SU-DHL-6 (cell line): ENCODE measurements around the gene VPS4B.
A peak's percentile ranks its signal among the peaks of the same experiment; 100 is the strongest.

ENCODE experiments used
- H2AFZ ChIP-seq: fragments of 200-600 bp; sonication (generic); 2 replicates; pipeline ENCODE4 v1.6.1; 2014; ENCODE audit warnings: low read depth, mild to moderate bottlenecking, moderate library complexity, mixed read lengths, antibody characterized with exemption, low read length; ENCODE audit not compliant: severe bottlenecking
- H3F3A ChIP-seq: fragments of 200-600 bp; shearing (Covaris generic); 2 replicates; pipeline ENCODE4 v1.6.0; 2016; ENCODE audit warnings: antibody characterized with exemption, mild to moderate bottlenecking; ENCODE audit not compliant: insufficient read depth
- H3K27ac ChIP-seq: fragments of 200-600 bp; sonication (generic); 2 replicates; pipeline ENCODE4 v1.5.1; 2016; ENCODE audit warnings: low read depth, mild to moderate bottlenecking, low read length, moderate library complexity, mixed read lengths
- H3K27me3 ChIP-seq: fragments of 200-600 bp; sonication (generic), shearing (Covaris generic); 2 replicates; pipeline ENCODE4 v1.6.0; 2014; ENCODE audit warnings: mild to moderate bottlenecking, low read length
- H3K36me3 ChIP-seq: fragments of 200-600 bp; sonication (generic); 2 replicates; pipeline ENCODE4 v1.6.1; 2014; ENCODE audit warnings: mild to moderate bottlenecking, low read length, mixed read lengths
- H3K4me2 ChIP-seq: fragments of 300-600, 200-600 bp; shearing (Covaris generic), sonication (generic); 2 replicates; pipeline ENCODE4 v1.6.0; 2014; ENCODE audit warnings: low read length, low read depth, mild to moderate bottlenecking; ENCODE audit not compliant: poor library complexity, severe bottlenecking
- H3K4me3 ChIP-seq: fragments of 200-600 bp; sonication (generic); 2 replicates; pipeline ENCODE4 v1.5.1; 2014; ENCODE audit warnings: antibody characterized with exemption, low read length, mild to moderate bottlenecking, mixed read lengths; ENCODE audit not compliant: insufficient read depth, poor library complexity, severe bottlenecking
- H3K79me2 ChIP-seq: fragments of 200-600 bp; sonication (generic); 2 replicates; pipeline ENCODE4 v1.6.1; 2014; ENCODE audit warnings: mild to moderate bottlenecking, low read length, moderate library complexity; ENCODE audit not compliant: insufficient read depth
- H3K9ac ChIP-seq: fragments of 200-600 bp; sonication (generic); 2 replicates; pipeline ENCODE4 v1.7.0; 2014; ENCODE audit warnings: mild to moderate bottlenecking, low read length
- H3K9me2 ChIP-seq: fragments of 200-600 bp; sonication (generic); replicated peaks from 2 replicates; pipeline ENCODE4 v1.6.1; 2014; ENCODE audit warnings: low read length; ENCODE audit not compliant: insufficient read depth
- H3K9me3 ChIP-seq: fragments of 200-600 bp; sonication (generic); 2 replicates; pipeline ENCODE4 v1.6.1; 2014; ENCODE audit warnings: low read length, mixed read lengths; ENCODE audit not compliant: insufficient read depth
- H4K20me1 ChIP-seq: fragments of 200-600 bp; sonication (generic); 2 replicates; pipeline ENCODE4 v1.6.1; 2014; ENCODE audit warnings: low read depth, mild to moderate bottlenecking, antibody characterized with exemption, low read length, moderate library complexity, mixed read lengths
- EZH2phosphoT487 ChIP-seq: fragments of 200-600 bp; sonication (generic), shearing (Covaris generic); conservative IDR thresholded peaks from 2 replicates; pipeline ENCODE4 v1.6.1; 2018; ENCODE audit warnings: mild to moderate bottlenecking, antibody characterized with exemption, low read length, moderate library complexity, mixed read lengths
- TF ChIP-seq, protein P1 (sequence below): fragments of 200-600 bp; sonication (generic); IDR thresholded peaks from one replicate; pipeline ENCODE4 v1.5.1; 2017; ENCODE audit warnings: antibody characterized with exemption, mild to moderate bottlenecking, low read length, moderate library complexity; ENCODE audit not compliant: insufficient read depth, poor library complexity, severe bottlenecking

VPS4B gene

GRCh38 chr18:63422087-63422863, at the start of gene VPS4B:
Gene VPS4B (minus strand): TSS chr18:63422476. CDS start chr18:63422259, 217 bp downstream.
- Histone ChIP-seq H3K27me3 (no peaks in the 10 kb centered on the region), H3K9me3 (no peaks in the 10 kb centered on the region), H3K79me2 (peaks cover 49% of the 10 kb centered on the region), H3F3A (no peaks in the 10 kb centered on the region; the same call in 1 of the 2 replicates), H3K9me2 (no peaks in the 10 kb centered on the region), H3K4me2 (peak within 1 kb of the TSS; percentile 91), H3K27ac (peak within 1 kb of the TSS; percentile 62), H3K9ac (peak within 1 kb of the TSS; percentile 89), H2AFZ (peak within 1 kb of the TSS; percentile 92), H3K36me3 (no peaks in the 10 kb centered on the region), H4K20me1 (peaks cover 4% of the 10 kb centered on the region; the same call in 1 of the 2 replicates), H3K4me3 (peak within 1 kb of the TSS; percentile 94)
- TF ChIP-seq, protein P1, sequence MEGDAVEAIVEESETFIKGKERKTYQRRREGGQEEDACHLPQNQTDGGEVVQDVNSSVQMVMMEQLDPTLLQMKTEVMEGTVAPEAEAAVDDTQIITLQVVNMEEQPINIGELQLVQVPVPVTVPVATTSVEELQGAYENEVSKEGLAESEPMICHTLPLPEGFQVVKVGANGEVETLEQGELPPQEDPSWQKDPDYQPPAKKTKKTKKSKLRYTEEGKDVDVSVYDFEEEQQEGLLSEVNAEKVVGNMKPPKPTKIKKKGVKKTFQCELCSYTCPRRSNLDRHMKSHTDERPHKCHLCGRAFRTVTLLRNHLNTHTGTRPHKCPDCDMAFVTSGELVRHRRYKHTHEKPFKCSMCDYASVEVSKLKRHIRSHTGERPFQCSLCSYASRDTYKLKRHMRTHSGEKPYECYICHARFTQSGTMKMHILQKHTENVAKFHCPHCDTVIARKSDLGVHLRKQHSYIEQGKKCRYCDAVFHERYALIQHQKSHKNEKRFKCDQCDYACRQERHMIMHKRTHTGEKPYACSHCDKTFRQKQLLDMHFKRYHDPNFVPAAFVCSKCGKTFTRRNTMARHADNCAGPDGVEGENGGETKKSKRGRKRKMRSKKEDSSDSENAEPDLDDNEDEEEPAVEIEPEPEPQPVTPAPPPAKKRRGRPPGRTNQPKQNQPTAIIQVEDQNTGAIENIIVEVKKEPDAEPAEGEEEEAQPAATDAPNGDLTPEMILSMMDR, result no peak
- no peak for TF ChIP-seq EZH2phosphoT487

DNA sequence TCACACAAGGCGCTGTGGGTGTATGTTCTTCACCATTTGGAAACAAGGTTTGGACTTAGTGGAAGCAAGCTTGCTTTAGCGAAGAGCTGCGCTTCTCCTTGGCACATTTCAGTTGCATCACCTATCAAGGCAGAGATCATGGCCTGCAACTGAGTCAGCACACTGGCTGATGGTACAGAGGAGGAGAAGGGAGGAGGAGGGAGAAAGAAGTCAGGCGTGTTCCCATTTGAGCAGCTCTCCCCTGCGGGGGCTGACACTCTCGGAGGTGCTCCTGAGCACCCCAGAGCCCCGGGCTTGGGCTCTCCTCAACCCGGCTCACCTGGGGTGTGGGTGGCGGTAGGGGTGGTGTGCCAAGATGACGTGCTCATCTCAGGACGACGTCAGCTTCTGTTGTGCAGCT, 48.5 kb upstream of the VPS4B start:
- no peak for TF ChIP-seq EZH2phosphoT487
- TF ChIP-seq, protein P1, result no peak
- Histone ChIP-seq H2AFZ (no peak overlapping the region), H3K27ac (no peak overlapping the region), H3K27me3 (no peaks in the 10 kb centered on the region), H3K4me3 (no peak overlapping the region), H3K36me3 (no peaks in the 10 kb centered on the region), H3K9ac (no peak overlapping the region), H3K9me2 (no peaks in the 10 kb centered on the region), H3K79me2 (no peaks in the 10 kb centered on the region), H3K9me3 (no peaks in the 10 kb centered on the region), H4K20me1 (no peaks in the 10 kb centered on the region), H3F3A (no peaks in the 10 kb centered on the region), H3K4me2 (no peak overlapping the region)

DNA sequence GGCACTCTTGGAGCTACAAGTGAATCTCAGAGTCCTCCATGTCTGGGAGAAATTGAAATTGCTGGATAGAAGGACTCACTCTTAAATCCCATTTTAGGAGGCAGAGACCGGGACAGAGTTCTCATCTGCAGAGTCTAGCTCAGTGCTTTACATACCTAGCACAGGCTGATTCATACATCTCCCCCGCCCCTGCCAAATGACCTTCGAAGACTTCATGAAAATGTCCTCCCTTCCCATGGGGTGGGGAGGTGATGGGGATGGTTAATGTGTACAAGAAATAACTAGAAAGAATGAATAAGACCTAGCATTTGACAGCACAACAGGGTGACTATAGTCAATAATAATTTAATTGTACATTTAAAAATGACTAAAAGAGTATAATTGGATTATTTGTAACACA, 46.3 kb upstream of the VPS4B start:
- TF ChIP-seq, protein P1, result no peak
- TF ChIP-seq EZH2phosphoT487, result no peak
- no peak overlapping the region for H3K4me3 ChIP-seq
- no peaks in the 10 kb centered on the region for H3K9me2 ChIP-seq
- H3K79me2 ChIP-seq, result no peaks in the 10 kb centered on the region
- no peak overlapping the region for H3K27ac ChIP-seq
- no peaks in the 10 kb centered on the region for H3F3A ChIP-seq
- H3K9ac ChIP-seq, result no peak overlapping the region
- no peaks in the 10 kb centered on the region for H3K9me3 ChIP-seq
- no peaks in the 10 kb centered on the region for H4K20me1 ChIP-seq
- no peak overlapping the region for H3K4me2 ChIP-seq
- no peak overlapping the region for H2AFZ ChIP-seq
- H3K27me3 ChIP-seq, result no peaks in the 10 kb centered on the region
- H3K36me3 ChIP-seq, result no peaks in the 10 kb centered on the region
